ENCODE data around the gene NGB. TPM values are rescaled to one million over a fixed set of nuclear protein-coding genes. Genes with fewer than 3 reads are reported as not detected.

NGB gene
- total and polyA plus RNA-seq, 2 experiments from 2014 or later: not detected

- no peak for TF ChIP-seq EZH2 (IDR thresholded peaks at IDR 0.05; ENCODE audit: borderline replicate concordance)
- no peak for TF ChIP-seq EZH2phosphoT487 (IDR thresholded peaks at IDR 0.05; ENCODE audit: low read depth, severe bottlenecking, unreplicated experiment)
- TF ChIP-seq CTCF (IDR thresholded peaks at IDR 0.05; ENCODE audit: poor library complexity): no peak
- Histone ChIP-seq H3K79me2 (no peaks in the 10 kb centered on the region), H2AFZ (no peak overlapping the region), H3K4me3 (no peak overlapping the region), H3K36me3 (replicated peaks; ENCODE audit: insufficient read depth, low read depth) (no peaks in the 10 kb centered on the region), H3K27me3 (no peaks in the 10 kb centered on the region), H3K27ac (no peak overlapping the region), H3K4me2 (no peak overlapping the region), H3K4me1 (ENCODE audit: insufficient read depth) (no peaks in the 10 kb centered on the region), H3K9me2 (replicated peaks; ENCODE audit: insufficient read depth) (no peaks in the 10 kb centered on the region), H4K20me1 (ENCODE audit: insufficient read depth, poor library complexity, severe bottlenecking) (no peaks in the 10 kb centered on the region), H3K9me3 (ENCODE audit: low read depth) (no peaks in the 10 kb centered on the region)
- WGBS (ENCODE audit: low lambda C conversion rate, missing lambda C conversion rate): 62% methylated on average over 6 of the region's 6 CpGs
- no peak for DNase-seq (ENCODE audit: low spot score)
Observed at GRCh38 chr14:77228056-77228455, 43.0 kb downstream of the NGB start.

- no peaks in the 10 kb centered on the region for H3K79me2 ChIP-seq
- H2AFZ ChIP-seq: no peak overlapping the region
- no peaks in the 10 kb centered on the region for H3K36me3 ChIP-seq (replicated peaks; ENCODE audit: insufficient read depth, low read depth)
- WGBS (ENCODE audit: low lambda C conversion rate, missing lambda C conversion rate): 92% methylated on average over 14 of the region's 14 CpGs
- H3K9me2 ChIP-seq (replicated peaks; ENCODE audit: insufficient read depth): no peaks in the 10 kb centered on the region
- no peak for TF ChIP-seq CTCF (IDR thresholded peaks at IDR 0.05; ENCODE audit: poor library complexity)
- TF ChIP-seq EZH2phosphoT487 (IDR thresholded peaks at IDR 0.05; ENCODE audit: low read depth, severe bottlenecking, unreplicated experiment): no peak
- no peak for TF ChIP-seq EZH2 (IDR thresholded peaks at IDR 0.05; ENCODE audit: borderline replicate concordance)
- no peak overlapping the region for H3K4me2 ChIP-seq
- no peak overlapping the region for H3K27ac ChIP-seq
- no peaks in the 10 kb centered on the region for H4K20me1 ChIP-seq (ENCODE audit: insufficient read depth, poor library complexity, severe bottlenecking)
- H3K27me3 ChIP-seq: no peaks in the 10 kb centered on the region
- H3K4me1 ChIP-seq (ENCODE audit: insufficient read depth): no peaks in the 10 kb centered on the region
- no peak for DNase-seq (ENCODE audit: low spot score)
- no peak overlapping the region for H3K4me3 ChIP-seq
- H3K9me3 ChIP-seq (ENCODE audit: low read depth): no peaks in the 10 kb centered on the region
Observed at GRCh38 chr14:77225892-77226557, 45.0 kb downstream of the NGB start.

- H3K79me2 ChIP-seq: no peaks in the 10 kb centered on the region
- no peak overlapping the region for H2AFZ ChIP-seq
- 79% methylated on average over 12 of the region's 12 CpGs for WGBS (ENCODE audit: low lambda C conversion rate, missing lambda C conversion rate)
- H3K27me3 ChIP-seq: no peaks in the 10 kb centered on the region
- no peak overlapping the region for H3K27ac ChIP-seq
- no peak for DNase-seq (ENCODE audit: low spot score)
- no peaks in the 10 kb centered on the region for H4K20me1 ChIP-seq (ENCODE audit: insufficient read depth, poor library complexity, severe bottlenecking)
- no peak overlapping the region for H3K4me3 ChIP-seq
- H3K4me2 ChIP-seq: no peak overlapping the region
- TF ChIP-seq EZH2 (IDR thresholded peaks at IDR 0.05; ENCODE audit: borderline replicate concordance) (no peak), EZH2phosphoT487 (IDR thresholded peaks at IDR 0.05; ENCODE audit: low read depth, severe bottlenecking, unreplicated experiment) (no peak), CTCF (IDR thresholded peaks at IDR 0.05; ENCODE audit: poor library complexity) (no peak)
- no peaks in the 10 kb centered on the region for H3K9me2 ChIP-seq (replicated peaks; ENCODE audit: insufficient read depth)
- H3K36me3 ChIP-seq (replicated peaks; ENCODE audit: insufficient read depth, low read depth): no peaks in the 10 kb centered on the region
- no peaks in the 10 kb centered on the region for H3K4me1 ChIP-seq (ENCODE audit: insufficient read depth)
- H3K9me3 ChIP-seq (ENCODE audit: low read depth): no peaks in the 10 kb centered on the region
Observed at GRCh38 chr14:77225254-77225653, 45.8 kb downstream of the NGB start.
